NT2/D1 (cell line): ENCODE results near the gene TLR4.

Experiments used
- DNase-seq: peaks from one replicate; pipeline ENCODE4 v3.0.0-alpha.2; 2011; ENCODE audit warnings: low read depth, low spot score
- H3K27me3 ChIP-seq: 2 replicates; pipeline ENCODE4 v1.6.0; 2011; ENCODE audit warnings: mild to moderate bottlenecking; ENCODE audit not compliant: insufficient read length, insufficient read depth
- H3K36me3 ChIP-seq: 2 replicates; pipeline ENCODE4 v1.6.1; 2011; ENCODE audit warnings: mild to moderate bottlenecking, low read length, mixed read lengths; ENCODE audit not compliant: insufficient read depth, insufficient read length
- H3K4me1 ChIP-seq: 2 replicates; pipeline ENCODE4 v1.5.1; 2011; ENCODE audit not compliant: insufficient read depth, insufficient read length
- H3K4me3 ChIP-seq: 2 replicates; pipeline ENCODE4 v1.5.1; 2011; ENCODE audit warnings: low read depth; ENCODE audit not compliant: insufficient read length
- H3K9ac ChIP-seq: 2 replicates; pipeline ENCODE4 v1.6.0; 2011; ENCODE audit warnings: low read depth; ENCODE audit not compliant: insufficient read length
- H3K9me3 ChIP-seq: 2 replicates; pipeline ENCODE4 v1.5.1; 2011; ENCODE audit warnings: mild to moderate bottlenecking, low read length; ENCODE audit not compliant: insufficient read depth
- SUZ12 ChIP-seq: IDR thresholded peaks from 2 replicates; pipeline ENCODE4 v1.6.1; 2011; ENCODE audit not compliant: insufficient read length, insufficient read depth; ENCODE audit errors: extremely low read depth
- YY1 ChIP-seq: IDR thresholded peaks from 2 replicates; pipeline ENCODE4 v1.6.1; 2011; ENCODE audit not compliant: insufficient read length, insufficient read depth
- ZNF274 ChIP-seq: IDR thresholded peaks from 2 replicates; pipeline ENCODE4 v1.6.1; 2011; ENCODE audit warnings: mild to moderate bottlenecking, low read depth, low read length

The TLR4 gene

DNA sequence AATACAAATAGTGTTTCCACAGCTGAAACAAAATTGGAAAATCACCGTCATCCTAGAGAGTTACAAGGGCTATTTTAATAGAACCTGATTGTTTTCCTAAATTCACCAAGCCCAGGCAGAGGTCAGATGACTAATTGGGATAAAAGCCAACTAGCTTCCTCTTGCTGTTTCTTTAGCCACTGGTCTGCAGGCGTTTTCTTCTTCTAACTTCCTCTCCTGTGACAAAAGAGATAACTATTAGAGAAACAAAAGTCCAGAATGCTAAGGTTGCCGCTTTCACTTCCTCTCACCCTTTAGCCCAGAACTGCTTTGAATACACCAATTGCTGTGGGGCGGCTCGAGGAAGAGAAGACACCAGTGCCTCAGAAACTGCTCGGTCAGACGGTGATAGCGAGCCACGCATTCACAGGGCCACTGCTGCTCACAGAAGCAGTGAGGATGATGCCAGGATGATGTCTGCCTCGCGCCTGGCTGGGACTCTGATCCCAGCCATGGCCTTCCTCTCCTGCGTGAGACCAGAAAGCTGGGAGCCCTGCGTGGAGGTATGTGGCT, at the start of gene TLR4:
TSS of gene TLR4 (plus strand) at position 380 of the 552 bp plus-strand sequence. CDS start at position 450, 70 bp downstream.
- no peaks in the 10 kb centered on the region for H3K27me3 ChIP-seq
- peaks cover 4% of the 10 kb centered on the region; the same call in 1 of the 2 replicates for H3K9me3 ChIP-seq
- no peaks in the 10 kb centered on the region for H3K4me1 ChIP-seq
- H3K4me3 ChIP-seq, result no peak within 1 kb of the TSS
- no peak within 1 kb of the TSS for H3K9ac ChIP-seq
- DNase-seq, result no peak
- no peak for TF ChIP-seq SUZ12
- no peak for TF ChIP-seq YY1
- H3K36me3 ChIP-seq, result no peaks in the 10 kb centered on the region

- DNase-seq, result no peak
- Histone ChIP-seq H3K36me3 (no peaks in the 10 kb centered on the region), H3K27me3 (no peaks in the 10 kb centered on the region), H3K9me3 (no peaks in the 10 kb centered on the region), H3K4me3 (no peak overlapping the region), H3K9ac (no peak overlapping the region), H3K4me1 (no peaks in the 10 kb centered on the region)
- TF ChIP-seq SUZ12, result no peak
- no peak for TF ChIP-seq YY1
Measured at GRCh38 chr9:117656002-117656401, 48.2 kb upstream of the TLR4 start.

DNA sequence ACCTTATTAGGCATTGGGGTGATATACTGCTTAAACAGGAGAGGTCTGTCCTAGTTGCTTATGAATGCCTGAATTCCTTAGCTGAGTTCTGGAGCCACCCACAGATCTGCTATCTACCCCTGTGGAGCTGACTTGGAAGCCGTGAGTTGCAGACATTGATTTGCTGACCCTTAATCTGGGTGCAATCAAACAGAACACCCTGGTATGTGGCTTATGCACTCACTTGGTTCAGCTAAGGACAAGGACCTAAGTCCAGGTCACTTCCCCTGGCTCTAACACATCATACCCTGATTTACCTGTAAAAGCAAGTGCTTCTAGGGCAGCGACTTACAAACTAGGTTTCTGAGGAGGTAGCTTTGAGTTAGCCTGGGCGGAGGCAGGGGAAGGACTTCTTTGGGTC, 41.6 kb upstream of the TLR4 start:
- Histone ChIP-seq H3K4me3 (no peak overlapping the region), H3K9me3 (no peaks in the 10 kb centered on the region; the same call in 1 of the 2 replicates), H3K9ac (no peak overlapping the region), H3K36me3 (no peaks in the 10 kb centered on the region), H3K27me3 (no peaks in the 10 kb centered on the region), H3K4me1 (no peaks in the 10 kb centered on the region)
- no peak for DNase-seq
- TF ChIP-seq ZNF274 (no peak), YY1 (no peak), SUZ12 (no peak)

- no peaks in the 10 kb centered on the region for H3K4me1 ChIP-seq
- H3K9ac ChIP-seq, result no peak overlapping the region
- DNase-seq, result no peak
- no peak overlapping the region for H3K4me3 ChIP-seq
- no peaks in the 10 kb centered on the region for H3K36me3 ChIP-seq
- H3K9me3 ChIP-seq, result no peaks in the 10 kb centered on the region; the same call in 1 of the 2 replicates
- no peaks in the 10 kb centered on the region for H3K27me3 ChIP-seq
- TF ChIP-seq ZNF274, result no peak
- no peak for TF ChIP-seq SUZ12
- TF ChIP-seq YY1, result no peak
Measured at GRCh38 chr9:117664419-117664818, 39.8 kb upstream of the TLR4 start.

- no peak overlapping the region for H3K9ac ChIP-seq
- H3K4me3 ChIP-seq, result no peak overlapping the region
- no peaks in the 10 kb centered on the region; the same call in 1 of the 2 replicates for H3K9me3 ChIP-seq
- H3K27me3 ChIP-seq, result no peaks in the 10 kb centered on the region
- no peak for TF ChIP-seq ZNF274
- H3K36me3 ChIP-seq, result no peaks in the 10 kb centered on the region
- H3K4me1 ChIP-seq, result no peaks in the 10 kb centered on the region
- no peak for DNase-seq
Measured at GRCh38 chr9:117665601-117666385, 38.4 kb upstream of the TLR4 start.

GRCh38 chr9:117671468-117671867, 32.7 kb upstream of the TLR4 start:
- Histone ChIP-seq H3K9ac (no peak overlapping the region), H3K36me3 (no peaks in the 10 kb centered on the region), H3K27me3 (no peaks in the 10 kb centered on the region), H3K4me1 (no peaks in the 10 kb centered on the region), H3K4me3 (no peak overlapping the region), H3K9me3 (no peaks in the 10 kb centered on the region)
- TF ChIP-seq SUZ12 (no peak), ZNF274 (no peak), YY1 (no peak)
- no peak for DNase-seq

DNA sequence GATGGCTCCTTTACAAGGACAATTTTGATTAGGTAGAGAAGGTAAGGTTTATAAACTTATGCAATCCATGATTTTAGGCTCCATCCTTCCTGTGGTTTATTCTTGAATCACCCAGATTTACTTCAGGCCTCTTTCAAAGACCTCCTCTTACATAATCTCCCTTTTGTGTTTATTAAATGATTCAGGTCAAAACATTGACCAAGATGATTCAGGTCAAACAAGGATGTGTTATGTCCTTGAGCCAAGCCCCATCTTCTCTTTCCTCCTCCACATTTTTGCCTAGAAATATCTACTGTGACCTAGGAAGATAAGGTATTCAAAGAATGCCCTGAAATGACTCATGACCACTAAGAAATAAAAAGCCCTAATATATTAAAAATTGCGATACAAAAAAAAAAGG, 31.8 kb upstream of the TLR4 start:
- no peaks in the 10 kb centered on the region for H3K36me3 ChIP-seq
- no peak for TF ChIP-seq SUZ12
- no peak for TF ChIP-seq YY1
- TF ChIP-seq ZNF274, result no peak
- no peak overlapping the region for H3K9ac ChIP-seq
- no peak overlapping the region for H3K4me3 ChIP-seq
- H3K27me3 ChIP-seq, result no peaks in the 10 kb centered on the region
- H3K9me3 ChIP-seq, result no peaks in the 10 kb centered on the region
- no peak for DNase-seq
- no peaks in the 10 kb centered on the region for H3K4me1 ChIP-seq
